ENCODE results near the gene TDRD1.

Gene TDRD1

DNA sequence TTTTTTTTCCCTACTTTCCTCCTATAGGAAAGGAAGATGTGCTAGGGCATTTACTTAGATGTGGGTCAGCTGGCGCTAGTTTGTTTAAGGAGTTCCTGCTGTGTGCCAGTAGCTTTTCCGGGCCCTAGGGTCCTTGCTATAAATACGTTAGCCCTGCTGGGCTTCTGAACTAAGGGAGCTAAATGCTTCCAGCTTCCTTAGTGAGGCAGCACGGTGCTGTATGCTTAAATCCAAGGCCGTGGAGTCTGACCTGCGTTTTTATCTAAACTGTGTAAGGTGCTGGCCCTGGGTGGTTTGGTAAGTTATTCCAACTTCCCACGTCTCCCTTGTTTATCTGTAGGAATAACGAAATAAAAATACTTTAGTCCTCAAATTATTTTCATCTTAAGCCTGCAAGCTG is 594 bp downstream of the TDRD1 start:
- no peak for DNase-seq

DNA sequence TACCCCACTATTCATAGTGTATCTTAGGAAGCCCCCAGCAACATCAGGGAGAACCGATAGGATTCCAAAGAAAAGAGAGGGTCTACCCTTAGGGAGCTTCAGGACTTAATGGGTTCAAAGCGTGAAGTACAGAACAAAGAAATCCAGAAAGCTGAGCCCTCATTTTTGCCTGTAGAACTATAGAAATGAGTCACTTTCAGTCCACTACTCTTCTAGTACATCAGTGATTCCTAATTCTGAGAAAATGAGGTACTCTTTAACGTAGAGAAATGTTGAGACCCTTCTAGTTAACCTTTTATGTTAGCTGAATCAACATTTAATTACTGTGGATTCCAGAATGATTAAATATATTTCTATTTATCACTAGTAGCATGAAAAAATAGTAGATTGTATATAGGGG is 1.8 kb downstream of the TDRD1 start:
- no peak for DNase-seq

DNA sequence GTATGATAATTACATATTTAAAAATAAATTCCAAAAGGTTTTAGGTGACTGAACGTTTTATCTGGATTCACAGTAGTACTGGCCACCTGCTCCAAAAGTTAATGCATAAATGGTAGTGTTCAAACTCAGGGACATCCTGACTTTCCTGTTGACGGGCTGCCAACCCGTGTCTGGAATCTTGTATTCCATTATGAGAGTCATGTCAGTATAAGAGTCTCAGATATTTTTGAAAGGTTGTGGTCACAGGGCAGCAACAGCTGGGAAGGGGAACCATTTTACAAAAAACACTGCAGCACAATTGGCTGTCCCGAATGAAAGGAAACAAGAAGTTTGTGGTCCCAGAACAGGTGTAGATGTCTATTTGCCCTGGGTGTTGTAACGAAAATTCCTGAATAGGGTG is 2.8 kb downstream of the TDRD1 start:
- DNase-seq = no peak

DNA sequence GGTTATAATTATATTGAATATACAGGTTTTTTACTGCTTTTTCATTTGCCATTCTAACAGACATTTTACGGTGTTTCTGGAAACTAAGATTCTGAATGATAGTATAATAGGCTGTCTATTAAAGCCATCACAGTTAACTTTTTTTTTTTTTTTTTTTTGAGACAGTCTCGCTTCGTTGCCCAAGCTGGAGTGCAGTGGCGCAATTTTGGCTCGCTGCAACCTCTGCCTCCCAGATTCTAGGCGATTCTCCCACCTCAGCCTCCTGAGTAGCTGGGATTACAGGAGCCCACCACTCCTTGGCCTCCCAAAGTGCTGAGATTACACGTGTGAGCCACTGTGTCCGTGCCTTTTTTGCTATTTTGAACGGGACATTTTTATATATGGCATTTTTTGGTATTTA is 4.4 kb downstream of the TDRD1 start:
- DNase-seq = no peak

DNA sequence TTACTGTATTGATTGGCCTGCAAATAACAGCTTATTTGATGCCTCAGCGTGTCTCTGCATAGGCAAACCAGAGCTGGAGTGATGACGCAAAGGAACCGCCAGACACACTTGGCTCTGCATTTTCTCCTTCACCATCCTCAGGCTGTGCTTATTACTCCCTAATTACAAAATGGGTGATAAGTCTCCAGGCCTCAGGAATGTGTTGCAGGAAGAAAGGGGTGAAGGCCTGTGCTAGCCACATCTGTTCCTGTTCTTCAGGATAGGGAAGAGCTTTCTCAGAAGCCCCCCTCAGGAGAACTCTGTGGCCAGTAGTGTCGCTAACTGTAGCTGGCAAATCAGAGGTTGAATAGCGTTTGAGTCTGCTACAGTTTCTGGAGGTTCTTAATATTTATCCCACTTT is 5.1 kb downstream of the TDRD1 start:
- no peak for DNase-seq

DNA sequence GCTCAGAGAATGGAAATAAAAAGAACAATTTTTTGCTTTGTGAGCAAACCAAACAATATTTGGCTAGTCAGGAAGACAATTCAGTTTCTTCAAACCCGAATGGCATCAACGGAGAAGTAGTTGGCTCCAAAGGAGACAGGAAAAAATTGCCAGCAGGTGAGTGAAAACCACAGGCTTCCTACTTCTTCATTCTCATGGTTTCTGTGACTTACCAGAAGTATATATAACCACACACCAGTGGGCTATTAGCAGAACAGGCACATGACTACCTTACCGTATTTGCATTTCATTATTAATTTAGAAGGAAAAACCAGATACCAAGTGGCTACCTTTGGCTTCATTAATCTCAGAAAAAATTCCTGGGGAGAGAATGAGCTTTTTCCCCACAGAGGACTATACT is 8.8 kb downstream of the TDRD1 start:
- no peak for DNase-seq

DNA sequence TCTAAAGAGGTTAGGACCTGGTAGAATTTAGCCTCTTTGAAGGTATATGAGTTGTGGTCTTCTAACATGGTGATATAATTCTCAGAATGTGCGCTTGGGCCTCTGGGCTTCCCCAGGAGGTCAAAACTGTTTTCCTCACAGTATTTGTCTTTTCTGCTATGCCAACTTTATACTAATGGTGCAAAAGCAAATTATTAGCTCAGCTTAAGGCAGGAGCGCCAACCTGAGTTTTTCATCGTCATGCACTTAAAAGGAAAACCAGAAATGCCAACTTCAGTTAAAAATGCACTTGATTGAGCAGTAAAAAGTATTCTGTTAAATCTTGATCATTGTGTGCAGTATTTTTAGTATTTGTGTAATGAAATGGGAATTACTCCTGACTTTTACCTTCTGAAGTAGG is 9.7 kb downstream of the TDRD1 start:
- no peak for DNase-seq

DNA sequence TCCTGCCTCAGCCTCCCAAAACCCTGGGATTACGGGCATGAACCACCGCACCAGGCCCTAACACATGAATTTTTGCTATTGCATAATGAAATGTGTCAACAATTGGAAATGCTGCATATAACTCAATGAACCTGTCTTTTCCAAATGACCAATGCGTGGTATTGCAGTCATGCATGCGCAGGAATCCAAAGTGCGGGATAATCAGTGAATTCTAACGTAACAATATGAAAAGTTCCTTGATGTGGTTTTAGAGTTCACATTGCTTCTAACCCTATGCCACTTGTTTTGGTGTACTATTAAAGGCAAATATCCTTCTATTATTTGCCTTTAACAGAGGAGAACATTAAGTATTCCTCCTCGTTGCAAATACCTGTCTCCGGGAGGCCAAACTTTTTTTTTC is 10.5 kb downstream of the TDRD1 start:
- no peak for DNase-seq

DNA sequence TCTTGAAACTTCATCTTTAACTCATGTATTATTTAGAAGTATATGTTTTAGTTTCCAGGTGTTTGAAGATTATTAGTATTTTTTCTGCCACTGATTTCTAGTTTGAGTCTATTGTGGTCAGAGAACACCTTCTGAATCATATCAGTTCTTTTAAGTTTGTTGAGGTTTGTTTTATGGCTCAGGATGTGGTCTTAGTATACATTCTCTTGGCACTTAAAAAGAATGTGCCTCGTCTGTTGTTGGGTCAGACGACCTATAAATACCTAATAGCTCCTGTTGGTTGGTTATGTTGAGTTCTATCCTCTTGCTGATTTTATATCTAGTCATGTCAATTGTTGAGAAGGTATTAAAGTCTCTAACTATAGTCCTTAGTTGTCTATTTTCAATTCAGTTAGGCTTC is 15.9 kb downstream of the TDRD1 start:
- DNase-seq = no peak

DNA sequence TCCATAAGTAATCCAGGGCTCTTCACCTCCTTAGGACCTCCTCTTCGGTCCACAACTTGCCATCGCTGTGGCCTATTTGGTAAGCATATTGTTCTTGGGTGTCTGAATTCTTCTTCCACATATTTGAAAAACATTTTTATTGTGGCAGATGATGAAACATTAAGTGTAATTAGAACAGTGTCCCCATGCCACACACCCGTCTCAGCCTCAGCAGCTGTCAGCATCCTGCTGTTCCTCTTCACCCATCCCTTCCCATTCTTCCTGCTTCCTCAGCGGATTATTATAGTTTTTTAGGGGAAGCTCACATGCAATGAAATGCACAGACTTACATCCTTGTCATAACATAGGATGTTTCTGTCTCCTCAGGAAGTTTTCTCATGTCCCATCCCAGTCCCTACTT is 20.1 kb downstream of the TDRD1 start:
- no peak for DNase-seq

DNA sequence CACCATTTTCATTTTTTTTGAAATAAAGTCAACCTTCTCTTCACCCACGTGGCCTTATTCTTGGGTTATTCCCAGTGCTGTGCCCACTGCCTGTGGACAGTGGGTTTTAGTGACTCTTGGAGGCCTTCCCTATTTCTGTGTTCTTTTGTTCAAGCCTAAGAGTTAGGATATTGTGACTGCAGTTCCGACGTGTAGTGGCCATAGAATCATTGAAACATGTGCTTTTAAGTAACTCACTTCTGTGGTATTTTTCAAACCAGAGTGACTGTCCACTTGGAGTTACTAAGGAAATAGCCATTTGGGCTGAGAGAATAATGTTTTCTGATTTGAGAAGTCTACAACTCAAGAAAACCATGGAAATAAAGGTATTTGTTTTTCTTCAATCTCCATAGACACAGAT is 23.7 kb downstream of the TDRD1 start:
- no peak for DNase-seq

DNA sequence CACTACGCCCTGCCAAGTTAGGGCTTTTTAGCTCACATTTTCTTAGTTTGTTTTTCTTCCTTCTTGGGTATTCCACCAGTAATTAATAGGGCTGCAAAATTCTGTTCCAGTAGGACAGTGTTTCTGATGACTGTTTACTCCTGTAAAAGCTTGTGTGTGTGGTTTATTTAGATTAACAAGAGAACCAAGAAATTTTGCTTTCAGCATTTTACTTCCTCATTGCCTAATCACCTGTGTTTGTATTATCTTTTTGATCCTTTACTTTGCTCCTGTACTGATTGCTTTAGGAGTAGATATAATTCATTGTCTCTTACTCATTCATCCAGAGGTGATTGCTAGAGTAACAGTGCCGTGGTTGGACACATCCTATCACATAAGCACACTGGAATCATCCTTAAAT is 27.7 kb downstream of the TDRD1 start:
- DNase-seq = no peak

DNA sequence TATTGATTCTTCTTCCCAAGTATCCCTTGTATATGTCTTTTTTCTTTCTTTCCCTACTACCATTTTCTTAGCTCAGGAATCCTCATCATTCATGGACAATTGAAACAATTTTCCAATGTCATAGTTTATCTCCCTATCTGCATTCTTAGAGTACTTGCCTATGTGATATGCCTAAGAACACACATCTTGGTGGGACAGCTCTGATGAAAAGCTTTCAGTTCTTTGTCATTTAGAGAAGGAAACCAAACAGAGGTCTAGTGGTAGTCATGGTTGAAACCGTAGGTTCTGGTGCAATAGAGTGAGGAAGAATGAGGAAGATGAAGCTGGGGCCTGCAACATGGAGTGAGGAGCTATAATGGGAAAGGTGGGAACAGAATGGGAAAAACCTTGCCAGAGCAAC is 28.2 kb downstream of the TDRD1 start:
- DNase-seq = no peak

DNA sequence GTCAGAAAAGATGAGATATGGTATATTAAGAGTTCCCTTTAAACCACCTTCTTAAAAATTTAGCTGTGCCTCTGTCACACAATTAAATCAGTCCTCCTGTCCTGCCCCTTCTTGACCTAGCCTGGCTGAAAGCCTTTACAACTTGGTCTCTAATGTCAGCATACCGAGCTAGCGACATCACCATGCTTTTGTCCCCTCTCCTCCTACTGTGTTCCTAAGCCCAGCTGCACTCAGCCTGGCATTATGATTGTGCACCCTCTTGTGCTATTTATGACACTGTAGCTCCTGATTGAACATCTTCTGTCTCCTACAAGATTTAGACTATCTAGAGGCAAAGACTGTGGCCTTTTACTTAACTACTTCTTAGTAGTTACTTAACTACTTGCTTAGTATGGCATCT is 29.2 kb downstream of the TDRD1 start:
- DNase-seq = no peak

DNA sequence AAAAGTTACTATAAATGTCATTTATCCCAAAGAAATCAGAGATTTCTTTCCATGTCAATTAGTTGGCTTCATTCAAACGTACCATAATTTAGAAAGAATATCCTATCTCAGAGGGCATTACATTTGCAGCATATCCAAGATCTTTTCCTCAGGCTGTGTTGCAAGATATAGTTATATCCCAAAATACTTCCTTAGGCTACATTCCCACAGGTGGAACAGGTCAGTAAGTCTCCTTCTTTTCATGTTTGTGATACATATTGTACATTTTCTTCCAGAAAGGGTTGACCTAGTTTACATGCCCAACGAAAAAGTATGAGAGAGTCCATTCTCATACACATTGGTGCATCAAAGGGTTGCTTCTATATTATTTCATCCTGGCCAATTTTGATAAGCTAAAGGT is 33.0 kb downstream of the TDRD1 start:
- DNase-seq = no peak

DNA sequence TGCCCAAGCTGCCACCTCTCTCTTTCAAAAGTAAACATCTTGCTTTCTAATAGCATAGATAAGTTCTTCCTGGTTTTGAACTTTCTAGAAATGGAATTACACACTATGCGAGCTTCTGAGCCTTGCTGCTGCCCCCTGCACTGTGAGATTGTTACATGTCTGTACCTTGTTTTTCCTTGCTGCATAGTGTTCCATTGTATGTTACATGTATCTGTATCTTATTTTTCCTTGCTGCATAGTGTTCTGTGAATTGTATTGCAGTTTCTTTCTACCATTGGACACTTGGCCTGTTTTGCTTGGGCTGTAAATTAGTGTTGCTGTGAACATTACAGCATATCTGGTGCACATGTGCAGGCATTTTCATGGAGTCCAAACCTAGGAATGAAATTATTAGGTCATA is 35.9 kb downstream of the TDRD1 start:
- DNase-seq = no peak

DNA sequence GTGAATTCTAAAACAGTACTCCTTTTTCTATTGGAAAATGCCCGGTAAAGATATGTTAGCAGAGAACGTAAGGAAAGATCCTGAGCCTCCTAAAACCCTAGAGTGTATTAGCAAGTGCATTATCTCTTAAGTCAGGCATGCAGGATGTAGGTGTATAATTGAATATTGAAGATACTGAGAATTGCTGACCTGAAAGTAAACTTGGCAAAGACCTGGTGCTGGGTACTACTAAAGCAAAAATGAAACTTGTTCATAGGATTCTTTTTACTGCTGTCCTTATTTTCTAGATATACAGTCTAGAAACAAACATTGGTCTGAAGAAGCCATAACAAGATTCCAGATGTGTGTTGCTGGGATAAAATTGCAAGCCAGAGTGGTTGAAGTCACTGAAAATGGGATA is 41.1 kb downstream of the TDRD1 start:
- no peak for DNase-seq

DNA sequence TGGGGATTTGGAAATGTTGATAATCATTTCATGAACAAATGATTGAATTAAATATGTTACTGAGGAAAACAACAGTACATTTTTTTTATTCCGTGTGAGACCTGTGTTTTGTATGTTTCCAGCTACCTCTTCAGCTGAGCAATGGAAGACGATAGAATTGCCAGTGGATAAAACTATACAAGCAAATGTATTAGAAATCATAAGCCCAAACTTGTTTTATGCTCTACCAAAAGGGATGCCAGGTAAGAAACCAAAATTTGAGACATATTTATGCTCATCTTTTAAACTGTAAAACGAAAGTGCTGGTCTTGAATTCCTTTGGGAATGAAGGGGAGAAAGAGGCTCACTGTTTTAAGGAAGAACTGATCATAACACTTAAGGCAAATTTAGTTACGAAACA is 42.1 kb downstream of the TDRD1 start:
- DNase-seq = no peak

DNA sequence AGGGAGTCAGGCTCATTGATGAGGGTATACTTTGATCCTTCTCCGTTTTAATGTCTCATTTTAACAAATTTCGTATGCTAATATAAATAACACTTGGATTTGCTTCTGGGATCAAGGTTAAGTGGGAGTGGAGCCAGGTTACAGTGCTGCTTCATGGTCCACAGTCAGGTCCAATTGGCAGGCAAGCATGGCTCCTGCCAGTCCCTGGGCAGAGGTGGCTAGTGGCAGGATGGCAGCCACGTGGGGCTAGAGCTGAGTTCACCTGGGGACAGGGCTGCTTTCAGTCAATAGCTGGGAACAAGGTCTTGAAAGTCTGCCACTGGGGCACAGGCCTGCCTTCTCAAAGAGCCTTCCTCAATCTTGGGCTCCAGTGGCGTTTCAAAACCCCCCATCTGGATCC is 43.9 kb downstream of the TDRD1 start:
- DNase-seq = no peak

DNA sequence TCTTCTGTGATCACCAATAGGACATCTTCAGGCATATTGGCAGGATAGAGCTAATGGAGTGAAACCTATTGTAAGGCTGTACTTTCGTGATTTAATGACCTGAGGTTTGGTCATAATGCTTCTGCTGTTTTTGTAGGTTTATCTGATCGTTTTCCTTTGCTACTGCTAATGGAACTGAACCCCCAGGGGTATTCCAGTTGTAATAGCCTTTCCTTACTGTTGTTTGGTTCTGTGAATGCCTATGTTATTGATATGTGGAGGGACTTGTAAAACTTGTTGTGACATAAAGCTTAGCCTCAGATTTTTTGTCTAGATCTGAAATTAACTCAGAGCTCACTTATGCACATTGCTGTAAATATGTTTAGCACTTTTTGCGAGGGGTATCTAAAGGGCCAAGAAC is 49.0 kb downstream of the TDRD1 start:
- DNase-seq = no peak

DNA sequence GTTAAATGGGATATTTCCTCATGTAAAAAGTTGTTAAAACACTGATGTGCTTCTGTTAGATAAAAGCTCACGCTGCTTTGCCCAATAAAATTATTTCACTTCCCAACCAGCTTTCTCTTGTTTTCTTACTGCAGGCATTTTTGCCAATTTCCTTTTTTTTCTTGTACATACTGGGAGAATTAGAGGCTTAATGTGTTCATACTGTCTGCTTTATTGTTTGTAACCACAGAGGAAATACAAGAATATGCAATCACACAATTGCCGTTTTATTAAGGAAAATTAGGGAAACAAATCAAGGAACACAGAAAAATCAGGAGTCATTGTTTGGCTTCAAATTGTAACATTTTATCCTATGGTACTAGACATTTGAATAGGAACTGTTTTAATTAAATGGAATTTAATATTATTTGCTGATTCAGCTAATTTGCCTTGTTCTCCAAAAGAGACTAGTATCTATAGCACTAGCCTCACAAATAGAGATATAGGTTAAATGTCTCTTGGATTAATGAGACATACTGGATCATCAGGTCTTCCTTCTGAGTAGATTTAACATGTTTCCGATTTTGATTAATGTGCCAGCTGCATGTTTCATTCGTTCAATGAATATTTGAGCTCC is 53.5 kb downstream of the TDRD1 start:
- no peak for DNase-seq

DNA sequence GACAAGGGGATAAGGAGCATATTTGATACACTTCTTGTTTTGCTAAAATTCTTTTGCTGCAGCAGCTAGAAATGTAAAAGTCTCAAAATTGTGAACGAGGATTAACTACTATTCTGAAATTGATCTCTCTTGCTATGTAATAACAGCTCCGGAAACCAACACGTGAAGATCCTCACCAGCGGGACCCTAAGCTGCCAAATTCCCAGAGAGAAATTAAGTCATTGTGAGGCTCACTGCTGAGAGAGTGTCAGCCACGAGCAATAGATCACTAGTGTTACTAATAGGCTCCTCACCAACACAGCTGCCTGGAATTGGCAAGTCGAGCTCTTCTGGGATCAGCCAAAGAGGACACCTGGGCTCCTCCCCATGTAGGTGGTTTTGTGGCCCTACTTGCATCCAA is 54.3 kb downstream of the TDRD1 start:
- DNase-seq = no peak

DNA sequence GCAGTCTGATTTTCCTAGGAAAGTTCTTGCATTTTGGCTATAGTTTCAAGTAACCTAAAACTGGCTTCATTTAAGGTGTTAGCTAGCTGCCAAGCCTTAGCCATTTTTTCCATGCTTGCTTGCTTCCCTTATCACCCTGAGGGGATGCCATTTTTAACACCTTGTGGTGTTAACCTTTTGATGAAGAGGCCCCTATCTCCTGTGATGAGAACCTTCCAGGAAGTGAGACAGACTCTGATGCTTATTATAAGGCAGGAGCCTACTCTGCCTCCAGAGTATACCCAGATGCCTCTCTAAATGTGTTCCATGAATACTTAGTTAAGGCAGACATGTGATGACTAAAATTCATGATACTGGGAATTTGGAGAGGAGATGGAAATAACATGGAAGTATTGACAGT is 55.0 kb downstream of the TDRD1 start:
- DNase-seq = no peak

DNA sequence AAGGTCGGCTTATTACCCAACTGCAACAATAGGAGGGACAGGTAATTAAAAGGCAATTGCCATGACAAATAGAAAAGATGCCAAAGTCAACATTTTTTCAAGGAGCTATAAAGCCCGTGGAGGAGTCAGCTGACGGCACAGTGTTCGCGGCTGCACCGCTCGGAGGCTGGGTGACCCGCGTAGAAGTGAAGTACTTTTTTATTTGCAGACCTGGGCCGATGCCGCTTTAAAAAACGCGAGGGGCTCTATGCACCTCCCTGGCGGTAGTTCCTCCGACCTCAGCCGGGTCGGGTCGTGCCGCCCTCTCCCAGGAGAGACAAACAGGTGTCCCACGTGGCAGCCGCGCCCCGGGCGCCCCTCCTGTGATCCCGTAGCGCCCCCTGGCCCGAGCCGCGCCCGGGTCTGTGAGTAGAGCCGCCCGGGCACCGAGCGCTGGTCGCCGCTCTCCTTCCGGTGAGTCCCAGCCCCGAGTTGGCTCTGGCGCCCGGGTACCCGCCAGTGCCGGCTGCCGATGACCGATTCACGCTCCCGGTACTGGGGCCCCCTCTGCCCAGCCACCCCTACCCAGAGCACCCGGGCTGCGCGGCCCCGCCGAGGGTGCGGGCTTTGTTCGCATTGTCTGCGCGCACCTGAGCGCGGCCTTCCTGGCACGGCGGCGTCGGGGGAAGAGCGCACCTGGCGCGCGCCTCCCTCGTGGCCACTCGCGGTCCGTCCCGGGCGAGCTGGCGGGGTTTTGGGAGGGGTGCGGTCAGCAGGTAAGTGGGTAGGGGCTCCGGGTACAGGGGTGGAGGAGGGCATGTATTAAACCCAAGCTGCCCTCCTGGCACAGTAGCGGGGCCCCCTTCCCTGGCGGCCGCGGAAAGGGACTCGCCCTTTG is 60.2 kb downstream of the TDRD1 start, which contains the start of gene VWA2:
Gene VWA2 (plus strand): TSS at position 138 of the 877 bp plus-strand sequence. CDS start 9,460 bp downstream, outside the sequence.
- DNase-seq = no peak

DNA sequence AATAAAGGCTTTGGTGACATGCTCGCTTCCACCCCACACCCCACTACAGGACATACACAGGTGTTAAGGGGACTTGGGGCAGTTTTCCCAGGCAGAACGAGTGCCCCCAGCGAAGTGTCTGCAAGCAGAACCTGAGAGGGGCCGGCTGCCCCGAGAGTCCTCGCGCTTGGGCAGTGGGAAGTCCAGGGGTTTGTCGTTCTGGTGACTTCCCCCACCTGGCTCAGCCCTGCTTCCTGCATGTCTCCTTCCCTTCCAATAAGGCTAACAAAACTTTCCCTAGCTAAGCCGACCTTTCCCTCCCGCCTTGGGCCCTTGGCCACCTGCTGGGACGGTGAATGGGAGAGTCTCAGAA is 60.8 kb downstream of the TDRD1 start:
- DNase-seq = no peak
